Stimulated activated CD4-positive, alpha-beta T cell treated with anti-CD3 and anti-CD28 coated beads, Interleukin-12 subunit alpha, Interleukin-12 subunit beta, amount 100 ng/mL, for 24 hours (primary cell): ENCODE data around the gene NPAS3.

ENCODE experiments used
- DNase-seq, 2 experiments: peaks; one replicate each; pipeline ENCODE4 v3.0.0-alpha.2; 2020; ENCODE audit warnings: low read depth in 2 of 2

NPAS3 gene

GRCh38 chr14:33510991-33511390, 572.3 kb downstream of the NPAS3 start:
- no peak for DNase-seq

- DNase-seq: no peak
These were observed 573.4 kb downstream of the NPAS3 start for GRCh38 chr14:33511851-33512640.

GRCh38 chr14:33515441-33515840, 576.8 kb downstream of the NPAS3 start:
- no peak for DNase-seq

GRCh38 chr14:33515899-33516298, 577.2 kb downstream of the NPAS3 start:
- DNase-seq: no peak

- DNase-seq: no peak
These were observed 578.3 kb downstream of the NPAS3 start for GRCh38 chr14:33516898-33517436.

GRCh38 chr14:33521192-33521591, 582.5 kb downstream of the NPAS3 start:
- DNase-seq: no peak

- DNase-seq: no peak
These were observed 585.6 kb downstream of the NPAS3 start for GRCh38 chr14:33524244-33524643.

GRCh38 chr14:33525626-33526025, 586.9 kb downstream of the NPAS3 start:
- no peak for DNase-seq

GRCh38 chr14:33527023-33527634, 588.5 kb downstream of the NPAS3 start:
- DNase-seq: no peak

GRCh38 chr14:33528655-33529054, 590.0 kb downstream of the NPAS3 start:
- DNase-seq: no peak

- DNase-seq: no peak
These were observed 591.4 kb downstream of the NPAS3 start for GRCh38 chr14:33529787-33530757.

- no peak for DNase-seq
These were observed 593.9 kb downstream of the NPAS3 start for GRCh38 chr14:33532553-33532952.

GRCh38 chr14:33534104-33534503, 595.4 kb downstream of the NPAS3 start:
- DNase-seq: no peak

GRCh38 chr14:33534632-33535031, 596.0 kb downstream of the NPAS3 start:
- DNase-seq: no peak

- no peak for DNase-seq
These were observed 601.3 kb downstream of the NPAS3 start for GRCh38 chr14:33539918-33540357.

- no peak for DNase-seq
These were observed 602.5 kb downstream of the NPAS3 start for GRCh38 chr14:33541171-33541570.

GRCh38 chr14:33542338-33543287, 603.9 kb downstream of the NPAS3 start:
- DNase-seq: no peak

GRCh38 chr14:33545696-33546095, 607.0 kb downstream of the NPAS3 start:
- no peak for DNase-seq

- no peak for DNase-seq
These were observed 609.9 kb downstream of the NPAS3 start for GRCh38 chr14:33548606-33549005.

GRCh38 chr14:33551963-33552362, 613.3 kb downstream of the NPAS3 start:
- DNase-seq: no peak
